SJSA1 (cell line): Measurements from ENCODE around the gene STXBP4. TPM values are rescaled to one million over a fixed set of nuclear protein-coding genes. Genes with fewer than 3 reads are reported as not detected.

ENCODE experiments used
- total RNA-seq: library from RNA; depleted of rRNA; stranded (reverse); fragments of >200 nt; shearing (Covaris generic); gene quantifications from 2 replicates; pipeline ENCODE4 v1.2.3, GENCODE V29; 2014; rRNA removed

Gene STXBP4
- total RNA-seq, 1 experiment from 2014 or later = 29.1 TPM

Other genes with a start within 250 kb of the STXBP4 start
- 49.3 and 72.0 TPM in 2 replicates for gene TOM1L1, start 67.9 kb upstream of the STXBP4 start, total RNA-seq
- 126 and 142 TPM in 2 replicates for gene COX11, start 111 bp upstream of the STXBP4 start, total RNA-seq